ENCODE data around the gene PSMF1.

DNA sequence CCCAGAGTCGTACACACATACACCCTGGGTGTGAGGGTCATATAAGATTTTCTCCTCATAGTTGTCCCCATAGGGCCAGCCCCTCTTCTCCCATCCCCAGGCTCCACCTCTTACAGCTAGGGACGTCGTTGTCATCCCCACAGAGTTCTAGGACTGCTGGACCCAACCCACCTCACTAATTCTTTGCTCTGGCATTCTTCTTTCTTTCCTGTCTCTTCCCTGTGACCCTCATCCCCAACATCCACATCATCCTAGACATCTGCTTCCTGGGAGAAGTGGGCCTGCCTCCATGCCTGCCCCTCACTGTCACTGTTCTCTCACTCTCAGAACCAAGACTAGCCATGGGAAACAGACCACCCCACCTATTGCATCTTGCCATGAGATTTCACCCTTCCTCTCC lies 1.1 kb downstream of the PSMF1 start:
- TF ChIP-seq, protein P1, sequence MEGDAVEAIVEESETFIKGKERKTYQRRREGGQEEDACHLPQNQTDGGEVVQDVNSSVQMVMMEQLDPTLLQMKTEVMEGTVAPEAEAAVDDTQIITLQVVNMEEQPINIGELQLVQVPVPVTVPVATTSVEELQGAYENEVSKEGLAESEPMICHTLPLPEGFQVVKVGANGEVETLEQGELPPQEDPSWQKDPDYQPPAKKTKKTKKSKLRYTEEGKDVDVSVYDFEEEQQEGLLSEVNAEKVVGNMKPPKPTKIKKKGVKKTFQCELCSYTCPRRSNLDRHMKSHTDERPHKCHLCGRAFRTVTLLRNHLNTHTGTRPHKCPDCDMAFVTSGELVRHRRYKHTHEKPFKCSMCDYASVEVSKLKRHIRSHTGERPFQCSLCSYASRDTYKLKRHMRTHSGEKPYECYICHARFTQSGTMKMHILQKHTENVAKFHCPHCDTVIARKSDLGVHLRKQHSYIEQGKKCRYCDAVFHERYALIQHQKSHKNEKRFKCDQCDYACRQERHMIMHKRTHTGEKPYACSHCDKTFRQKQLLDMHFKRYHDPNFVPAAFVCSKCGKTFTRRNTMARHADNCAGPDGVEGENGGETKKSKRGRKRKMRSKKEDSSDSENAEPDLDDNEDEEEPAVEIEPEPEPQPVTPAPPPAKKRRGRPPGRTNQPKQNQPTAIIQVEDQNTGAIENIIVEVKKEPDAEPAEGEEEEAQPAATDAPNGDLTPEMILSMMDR (IDR thresholded peaks at IDR 0.05): no peak
- TF ChIP-seq EP300 (IDR thresholded peaks at IDR 0.05): no peak

Measured in ovary (tissue), 3 donors.